OCI-M2 (cell line): Measurements from ENCODE around the gene SOBP.

Source experiments
- DNase-seq: peaks from one replicate; lab custom pipeline; 2025; ENCODE audit not compliant: unreplicated experiment; lab: John Stamatoyannopoulos, UW

SOBP gene

DNA sequence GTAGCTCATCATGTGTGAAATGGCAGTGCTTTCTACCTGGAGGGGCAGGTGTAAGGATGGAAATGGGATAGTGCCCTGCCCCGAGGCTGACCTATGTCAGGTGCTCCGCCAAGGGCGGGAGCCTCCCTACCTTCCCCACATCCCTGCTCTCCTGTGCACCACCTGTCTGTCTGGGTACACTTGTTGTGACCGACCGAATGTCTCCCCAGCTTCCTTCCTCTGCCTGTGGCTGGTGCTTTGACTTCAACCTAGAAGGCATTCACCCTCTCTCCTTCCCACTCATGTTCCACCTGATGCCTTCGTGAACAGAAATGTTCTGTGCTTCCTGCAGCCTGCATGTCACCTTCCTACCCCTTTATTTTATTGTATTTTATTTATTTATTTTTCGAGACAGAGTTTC lies 219.4 kb downstream of the SOBP start:
- no peak for DNase-seq
